ENCODE data around the gene GHRL.

GRCh38 chr3:10280177-10280529 lies 12.6 kb downstream of the GHRL start:
- TF ChIP-seq CTCF (conservative IDR thresholded peaks at IDR 0.05; ENCODE audit: low read depth, low read length) (no peak), EZH2 (IDR thresholded peaks at IDR 0.05; ENCODE audit: borderline replicate concordance, low read depth, low read length, poor library complexity, severe bottlenecking) (no peak)

All from A673 (cell line).